Endodermal cell (in vitro differentiated cells): ENCODE measurements around the gene POLR2H. TPM values are rescaled to one million over a fixed set of nuclear protein-coding genes. Genes with fewer than 3 reads are reported as not detected.

Experiments used
- DNase-seq: peaks from one replicate; pipeline ENCODE4 v3.0.0-alpha.2; 2017
- H3K27ac ChIP-seq: 2 replicates; pipeline ENCODE4 v1.5.1; 2013; ENCODE audit warnings: mild to moderate bottlenecking, low read depth, low read length, moderate library complexity
- H3K27me3 ChIP-seq: 2 replicates; pipeline ENCODE4 v1.6.1; 2013; ENCODE audit warnings: mild to moderate bottlenecking, low read length, moderate library complexity; ENCODE audit not compliant: insufficient read depth, control insufficient read depth, poor library complexity, severe bottlenecking
- H3K36me3 ChIP-seq: 2 replicates; pipeline ENCODE4 v1.7.0; 2013; ENCODE audit warnings: mild to moderate bottlenecking, low read length, moderate library complexity; ENCODE audit not compliant: control insufficient read depth, insufficient read depth
- H3K4me1 ChIP-seq: one replicate; pipeline ENCODE4 v1.7.0; 2013; ENCODE audit warnings: low read length; ENCODE audit not compliant: control insufficient read depth, insufficient read depth
- H3K4me3 ChIP-seq: 2 replicates; pipeline ENCODE4 v1.5.1; 2013; ENCODE audit warnings: mild to moderate bottlenecking, low read length, moderate library complexity
- H3K9ac ChIP-seq: 2 replicates; pipeline ENCODE4 v1.6.1; 2013; ENCODE audit warnings: mild to moderate bottlenecking, low read length, moderate library complexity; ENCODE audit not compliant: poor library complexity, severe bottlenecking; ENCODE audit errors: extremely low read depth
- H3K9me3 ChIP-seq: 2 replicates; pipeline ENCODE4 v1.6.1; 2013; ENCODE audit warnings: mild to moderate bottlenecking, low read length, moderate library complexity; ENCODE audit not compliant: control insufficient read depth
- H3K27ac Mint-ChIP-seq: 2 replicates; pipeline ENCODE4 v1.8.0; 2020; ENCODE audit warnings: mixed read lengths
- H3K27me3 Mint-ChIP-seq: 2 replicates; pipeline ENCODE4 v1.8.0; 2021; ENCODE audit warnings: mild to moderate bottlenecking, mixed read lengths; ENCODE audit not compliant: insufficient read depth
- H3K36me3 Mint-ChIP-seq: 2 replicates; pipeline ENCODE4 v1.8.0; 2020; ENCODE audit warnings: low read depth, mixed read lengths
- H3K4me1 Mint-ChIP-seq: 2 replicates; pipeline ENCODE4 v1.8.0; 2020; ENCODE audit warnings: mixed read lengths
- H3K4me3 Mint-ChIP-seq: 2 replicates; pipeline ENCODE4 v1.8.0; 2020; ENCODE audit warnings: mild to moderate bottlenecking, moderate library complexity, mixed read lengths
- H3K9me3 Mint-ChIP-seq: 2 replicates; pipeline ENCODE4 v1.8.0; 2020; ENCODE audit warnings: mild to moderate bottlenecking, mixed read lengths
- WGBS, 2 experiments: methylation state at CpG; one replicate each; pipeline versions ENCODE4 v1.1.5 to v1.1.7; 2013; ENCODE audit warnings: missing lambda C conversion rate in 2 of 2, mixed read lengths in 1 of 2; ENCODE audit not compliant: insufficient coverage in 1 of 2, insufficient read length in 1 of 2; 5-methylcytosine and 5-hydroxymethylcytosine counted together
- total RNA-seq, 2 donors: library from RNA; stranded (reverse); fragmentation: NEBNext Ultra II Directional in 1 of 2; extraction: Animal tissue kit (Norgen Biotek cat#: 25700) in 1 of 2; gene quantifications; 2 replicates in 1 of 2; 3 replicates in 1 of 2; pipeline ENCODE4 v1.2.1, GENCODE V29; 2021
- TF ChIP-seq, protein P1 (sequence below): fragments of 200-600 bp; sonication (generic); conservative IDR thresholded peaks from 2 replicates; pipeline ENCODE4 v1.5.0; 2021; ENCODE audit warnings: antibody characterized with exemption, mild to moderate bottlenecking

POLR2H gene
- total RNA-seq, 2 donors from 2014 or later = 95.9 to 117 TPM

DNA sequence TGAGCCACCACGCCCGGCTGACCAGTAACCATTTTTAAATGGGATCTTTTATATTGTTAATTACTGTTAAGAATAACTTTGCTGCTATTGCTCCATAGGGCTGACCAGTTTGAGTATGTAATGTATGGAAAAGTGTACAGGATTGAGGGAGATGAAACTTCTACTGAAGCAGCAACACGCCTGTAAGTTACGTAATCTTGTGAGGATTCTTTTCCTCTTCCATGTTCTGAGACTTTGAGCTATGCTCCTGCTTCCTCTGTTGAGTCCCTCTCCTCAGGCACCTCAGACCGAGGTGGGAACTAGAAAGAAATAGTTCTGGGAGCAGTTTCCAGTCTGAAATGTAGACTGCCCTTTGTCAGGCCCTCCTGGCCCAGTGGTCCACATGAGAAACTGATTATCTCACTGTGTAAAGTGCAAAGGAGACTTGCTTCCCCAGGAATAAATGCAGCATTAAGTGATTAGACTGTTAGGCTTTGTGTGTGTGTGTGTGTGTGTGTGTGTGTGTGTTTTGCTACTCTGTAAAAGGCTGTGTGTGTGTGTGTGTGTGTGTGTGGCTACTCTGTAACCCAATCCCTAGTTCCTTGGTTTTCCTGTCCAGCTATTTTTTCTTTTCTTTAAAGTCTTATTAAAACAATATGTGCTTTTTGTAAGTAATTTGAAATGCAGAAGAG lies 5.2 kb downstream of the POLR2H start:
- H3K27ac ChIP-seq = no peak overlapping the region
- H3K9ac ChIP-seq = no peak overlapping the region
- H3K9me3 Mint-ChIP-seq = no peaks in the 10 kb centered on the region
- TF ChIP-seq, protein P1, sequence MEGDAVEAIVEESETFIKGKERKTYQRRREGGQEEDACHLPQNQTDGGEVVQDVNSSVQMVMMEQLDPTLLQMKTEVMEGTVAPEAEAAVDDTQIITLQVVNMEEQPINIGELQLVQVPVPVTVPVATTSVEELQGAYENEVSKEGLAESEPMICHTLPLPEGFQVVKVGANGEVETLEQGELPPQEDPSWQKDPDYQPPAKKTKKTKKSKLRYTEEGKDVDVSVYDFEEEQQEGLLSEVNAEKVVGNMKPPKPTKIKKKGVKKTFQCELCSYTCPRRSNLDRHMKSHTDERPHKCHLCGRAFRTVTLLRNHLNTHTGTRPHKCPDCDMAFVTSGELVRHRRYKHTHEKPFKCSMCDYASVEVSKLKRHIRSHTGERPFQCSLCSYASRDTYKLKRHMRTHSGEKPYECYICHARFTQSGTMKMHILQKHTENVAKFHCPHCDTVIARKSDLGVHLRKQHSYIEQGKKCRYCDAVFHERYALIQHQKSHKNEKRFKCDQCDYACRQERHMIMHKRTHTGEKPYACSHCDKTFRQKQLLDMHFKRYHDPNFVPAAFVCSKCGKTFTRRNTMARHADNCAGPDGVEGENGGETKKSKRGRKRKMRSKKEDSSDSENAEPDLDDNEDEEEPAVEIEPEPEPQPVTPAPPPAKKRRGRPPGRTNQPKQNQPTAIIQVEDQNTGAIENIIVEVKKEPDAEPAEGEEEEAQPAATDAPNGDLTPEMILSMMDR = no peak
- H3K4me3 Mint-ChIP-seq = no peak overlapping the region
- WGBS, 2 experiments = 92 to 95% methylated on average over 5 of the region's 5 CpGs
- H3K9me3 ChIP-seq = no peaks in the 10 kb centered on the region
- H3K27me3 Mint-ChIP-seq = no peaks in the 10 kb centered on the region
- H3K27me3 ChIP-seq = no peaks in the 10 kb centered on the region
- peaks cover 27% of the 10 kb centered on the region for H3K4me1 Mint-ChIP-seq
- H3K36me3 Mint-ChIP-seq = peaks cover 49% of the 10 kb centered on the region
- no peak overlapping the region for H3K27ac Mint-ChIP-seq
- H3K4me3 ChIP-seq = no peak overlapping the region
- DNase-seq = no peak
- H3K4me1 ChIP-seq = peaks cover 2% of the 10 kb centered on the region
- H3K36me3 ChIP-seq = peaks cover 49% of the 10 kb centered on the region

DNA sequence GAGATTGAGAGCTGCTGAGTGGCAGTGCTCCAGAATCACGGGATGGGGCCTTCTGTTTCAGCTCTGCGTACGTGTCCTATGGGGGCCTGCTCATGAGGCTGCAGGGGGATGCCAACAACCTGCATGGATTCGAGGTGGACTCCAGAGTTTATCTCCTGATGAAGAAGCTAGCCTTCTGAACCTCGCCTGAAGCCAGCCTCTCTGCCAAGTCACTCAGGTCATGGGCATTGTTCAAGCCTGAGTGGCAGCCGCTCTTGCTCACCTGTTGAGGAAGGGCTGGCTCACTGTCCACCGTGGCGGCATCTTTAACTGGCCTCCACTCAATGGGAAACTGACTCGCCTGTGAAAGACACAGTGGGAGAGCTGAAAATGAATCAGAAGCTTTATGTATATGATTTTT lies 6.6 kb downstream of the POLR2H start:
- H3K9ac ChIP-seq = no peak overlapping the region
- TF ChIP-seq, protein P1 = no peak
- no peak overlapping the region for H3K4me3 ChIP-seq
- H3K4me1 Mint-ChIP-seq = peaks cover 35% of the 10 kb centered on the region
- DNase-seq = peak; percentile 35
- no peaks in the 10 kb centered on the region for H3K27me3 ChIP-seq
- no peaks in the 10 kb centered on the region for H3K9me3 ChIP-seq
- H3K9me3 Mint-ChIP-seq = no peaks in the 10 kb centered on the region
- H3K27ac Mint-ChIP-seq = no peak overlapping the region
- H3K36me3 ChIP-seq = peaks cover 49% of the 10 kb centered on the region
- no peaks in the 10 kb centered on the region for H3K27me3 Mint-ChIP-seq
- H3K4me1 ChIP-seq = peaks cover 7% of the 10 kb centered on the region
- peaks cover 49% of the 10 kb centered on the region for H3K36me3 Mint-ChIP-seq
- 93 to 98% methylated on average over 5 to 9 of the region's 9 CpGs for WGBS, 2 experiments
- H3K4me3 Mint-ChIP-seq = no peak overlapping the region
- H3K27ac ChIP-seq = no peak overlapping the region

DNA sequence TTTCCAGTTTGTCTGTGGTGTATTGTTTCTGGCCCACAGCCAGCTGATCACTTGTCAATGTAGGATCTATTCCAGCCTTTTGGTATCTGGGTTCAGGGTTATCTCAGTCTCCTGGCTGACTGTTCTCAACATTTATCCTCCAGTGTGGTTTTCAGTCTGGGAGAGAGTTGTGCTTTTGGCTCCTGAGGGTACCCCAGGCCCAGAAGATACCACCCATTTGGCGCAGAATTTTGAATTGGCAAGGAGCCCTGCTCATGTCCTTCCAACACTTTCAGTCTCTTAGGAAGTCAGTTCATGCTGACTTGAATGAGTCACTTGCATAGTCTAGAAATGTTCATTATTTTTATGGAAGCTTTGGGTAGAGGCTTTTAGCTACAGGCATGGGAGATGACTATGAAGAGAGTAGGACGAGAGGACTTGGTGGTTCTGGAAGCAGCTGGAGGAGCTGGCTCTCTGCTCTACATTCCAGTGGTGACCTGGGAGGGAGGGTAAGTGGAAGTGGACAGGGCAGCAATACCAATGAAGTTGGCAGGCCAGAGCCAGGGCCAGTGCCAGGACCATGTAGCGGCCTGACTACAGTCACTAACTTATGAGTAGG lies 7.2 kb downstream of the POLR2H start:
- peaks cover 49% of the 10 kb centered on the region for H3K36me3 ChIP-seq
- no peak overlapping the region for H3K4me3 ChIP-seq
- H3K9ac ChIP-seq = no peak overlapping the region
- H3K9me3 ChIP-seq = no peaks in the 10 kb centered on the region
- Mint-ChIP-seq H3K36me3 (peaks cover 47% of the 10 kb centered on the region), H3K4me3 (no peak overlapping the region), H3K4me1 (peaks cover 34% of the 10 kb centered on the region), H3K9me3 (no peaks in the 10 kb centered on the region), H3K27ac (no peak overlapping the region), H3K27me3 (no peaks in the 10 kb centered on the region)
- TF ChIP-seq, protein P1 = no peak
- H3K27ac ChIP-seq = no peak overlapping the region
- peaks cover 4% of the 10 kb centered on the region for H3K27me3 ChIP-seq
- 89 to 94% methylated on average over 3 of the region's 3 CpGs for WGBS, 2 experiments
- H3K4me1 ChIP-seq = peaks cover 7% of the 10 kb centered on the region
- no peak for DNase-seq
